Activated CD4-positive, alpha-beta T cell treated with anti-CD3 and anti-CD28 coated beads, Interleukin-2, amount 50 U/mL, for 48 hours (primary cell): ENCODE data around the gene TFB1M.
A peak's percentile ranks its signal among the peaks of the same experiment; 100 is the strongest.
"Not testable (repeated sequence)": the region's sequence is repeated elsewhere in the genome, so short reads cannot be mapped to it uniquely, and the experiment has no call there.

ENCODE experiments used
- DNase-seq, 2 experiments: peaks; one replicate each; pipeline ENCODE4 v3.0.0-alpha.2; 2020

The TFB1M gene

DNA sequence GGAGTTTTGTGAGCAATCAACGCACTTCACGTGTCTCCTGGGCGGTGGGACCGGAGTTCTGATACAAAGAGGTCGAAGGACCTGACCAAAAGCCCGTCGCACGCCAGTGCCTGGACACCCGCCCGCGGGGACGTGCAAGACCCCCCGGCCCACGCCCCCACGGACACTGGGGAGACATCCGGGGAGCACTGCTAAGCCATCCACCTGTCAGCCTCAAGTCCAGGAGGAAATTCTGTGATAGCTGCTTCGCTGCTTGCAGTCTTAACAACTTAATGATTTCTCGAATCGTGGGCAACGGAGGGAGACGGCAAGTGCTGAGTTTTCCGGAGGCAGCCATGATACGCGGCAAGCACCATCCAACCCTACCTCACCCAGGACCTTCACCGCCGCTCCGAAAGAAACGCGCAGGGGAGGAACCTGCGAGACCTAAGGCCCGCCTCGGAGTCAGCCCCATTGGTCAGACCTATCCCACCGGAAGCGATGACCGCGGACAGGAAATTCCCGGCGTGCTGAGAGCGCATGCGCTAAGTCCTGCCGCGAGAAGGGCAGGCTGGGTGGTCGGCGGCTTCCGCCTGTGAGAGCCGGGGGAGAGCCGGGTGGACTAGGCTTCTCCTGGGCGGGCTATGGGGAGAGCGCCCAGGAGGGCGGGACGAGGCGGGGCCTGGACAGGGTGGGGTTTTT lies at the start of gene TFB1M:
TFB1M (minus strand) TSS at position 393 of the 681 bp plus-strand sequence; CDS start at position 337, 56 bp downstream.
- DNase-seq: peak; percentile 98

DNA sequence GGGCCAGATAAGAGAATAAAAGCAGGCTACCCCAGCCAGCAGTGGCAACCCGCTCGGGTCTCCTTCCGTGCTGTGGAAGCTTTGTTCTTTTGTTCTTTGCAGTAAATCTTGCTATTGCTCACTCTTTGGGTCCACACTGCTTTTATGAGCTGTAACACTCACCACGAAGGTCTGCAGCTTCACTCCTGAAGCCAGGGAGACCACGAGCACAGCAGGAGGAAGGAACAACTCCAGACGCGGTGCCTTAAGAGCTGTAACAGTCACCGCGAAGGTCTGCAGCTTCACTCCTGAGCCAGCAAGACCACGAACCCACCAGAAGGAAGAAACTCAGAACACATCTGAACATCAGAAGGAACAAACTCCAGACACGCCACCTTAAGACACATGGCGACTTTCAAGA lies 49.7 kb upstream of the TFB1M start:
- DNase-seq: not testable (repeated sequence)

DNA sequence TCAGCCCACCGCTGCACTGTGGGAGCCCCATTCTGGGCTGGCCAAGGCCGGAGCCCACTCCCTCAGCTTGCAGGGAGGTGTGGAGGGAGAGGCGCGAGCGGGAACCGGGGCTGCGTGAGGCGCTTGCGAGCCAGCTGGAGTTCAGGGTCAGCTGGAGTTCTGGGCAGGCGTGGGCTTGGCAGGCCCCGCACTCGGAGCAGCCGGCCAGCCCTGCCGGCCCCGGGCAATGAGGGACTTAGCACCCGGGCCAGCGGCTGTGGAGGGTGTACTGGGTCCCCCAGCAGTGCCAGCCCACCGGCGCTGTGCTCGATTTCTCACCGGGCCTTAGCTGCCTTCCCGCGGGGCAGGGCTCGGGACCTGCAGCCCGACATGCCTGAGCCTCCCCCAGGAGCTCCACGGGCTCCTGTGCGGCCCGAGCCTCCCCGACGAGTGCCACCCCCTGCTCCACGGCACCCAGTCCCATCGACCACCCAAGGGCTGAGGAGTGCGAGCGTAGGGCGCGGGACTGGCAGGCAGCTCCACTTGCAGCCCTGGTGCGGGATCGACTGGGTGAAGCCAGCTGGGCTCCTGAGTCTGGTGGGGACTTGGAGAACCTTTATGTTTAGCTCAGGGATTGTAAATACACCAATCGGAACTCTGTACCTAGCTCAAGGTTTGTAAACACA lies 48.8 kb upstream of the TFB1M start:
- DNase-seq: not testable (repeated sequence)

DNA sequence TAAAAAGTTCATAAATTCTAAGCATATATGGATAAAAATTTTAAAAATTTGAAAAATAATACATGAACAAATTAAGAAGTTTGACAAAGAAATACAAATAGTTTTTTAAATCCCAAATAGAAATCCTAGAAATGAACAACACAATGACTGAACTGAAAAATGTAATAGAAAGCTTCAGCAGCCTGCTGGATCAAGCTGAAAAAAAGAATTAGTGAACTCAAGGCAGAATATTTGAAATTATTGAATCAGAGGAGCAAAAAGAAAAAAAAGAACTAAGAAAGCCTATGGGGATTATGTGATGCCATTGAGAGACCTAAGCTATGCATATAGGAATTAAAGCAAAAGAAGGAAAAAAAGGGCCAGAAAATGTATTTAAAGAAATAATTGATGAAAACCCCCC lies 39.9 kb upstream of the TFB1M start:
- DNase-seq: no peak

DNA sequence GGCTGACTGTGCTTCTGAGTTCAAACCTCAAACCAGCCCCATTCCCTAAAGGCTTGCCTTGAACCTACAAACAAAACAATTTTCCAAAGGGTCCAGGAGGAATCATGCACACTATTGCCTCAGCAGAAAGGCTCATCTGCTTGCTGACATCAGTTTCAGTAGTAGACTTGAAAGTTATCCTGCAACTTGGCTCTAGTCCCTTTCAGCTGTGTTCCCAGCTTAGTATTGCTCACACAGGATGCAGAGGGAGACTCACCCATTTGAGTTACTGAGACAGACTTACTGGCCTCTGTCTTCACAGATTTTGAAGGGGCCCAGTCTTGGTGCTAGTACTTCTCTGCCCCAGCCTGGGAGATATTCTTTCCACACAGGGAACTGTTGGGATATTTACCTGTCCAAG lies 38.5 kb upstream of the TFB1M start:
- no peak for DNase-seq

DNA sequence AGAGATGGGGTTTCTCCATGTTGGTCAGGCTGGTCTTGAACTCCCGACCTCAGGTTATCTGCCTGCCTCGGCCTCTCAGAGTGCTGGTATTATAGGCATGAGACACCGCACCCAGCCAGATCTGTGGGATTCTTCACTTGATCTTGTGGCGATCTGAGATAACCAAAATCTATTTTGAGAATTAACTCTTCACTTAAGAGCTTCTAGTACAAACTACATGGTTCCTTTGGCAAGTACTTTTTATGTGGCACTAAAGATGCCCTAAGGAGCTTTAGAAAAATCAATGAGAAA lies 37.8 kb upstream of the TFB1M start:
- no peak for DNase-seq

DNA sequence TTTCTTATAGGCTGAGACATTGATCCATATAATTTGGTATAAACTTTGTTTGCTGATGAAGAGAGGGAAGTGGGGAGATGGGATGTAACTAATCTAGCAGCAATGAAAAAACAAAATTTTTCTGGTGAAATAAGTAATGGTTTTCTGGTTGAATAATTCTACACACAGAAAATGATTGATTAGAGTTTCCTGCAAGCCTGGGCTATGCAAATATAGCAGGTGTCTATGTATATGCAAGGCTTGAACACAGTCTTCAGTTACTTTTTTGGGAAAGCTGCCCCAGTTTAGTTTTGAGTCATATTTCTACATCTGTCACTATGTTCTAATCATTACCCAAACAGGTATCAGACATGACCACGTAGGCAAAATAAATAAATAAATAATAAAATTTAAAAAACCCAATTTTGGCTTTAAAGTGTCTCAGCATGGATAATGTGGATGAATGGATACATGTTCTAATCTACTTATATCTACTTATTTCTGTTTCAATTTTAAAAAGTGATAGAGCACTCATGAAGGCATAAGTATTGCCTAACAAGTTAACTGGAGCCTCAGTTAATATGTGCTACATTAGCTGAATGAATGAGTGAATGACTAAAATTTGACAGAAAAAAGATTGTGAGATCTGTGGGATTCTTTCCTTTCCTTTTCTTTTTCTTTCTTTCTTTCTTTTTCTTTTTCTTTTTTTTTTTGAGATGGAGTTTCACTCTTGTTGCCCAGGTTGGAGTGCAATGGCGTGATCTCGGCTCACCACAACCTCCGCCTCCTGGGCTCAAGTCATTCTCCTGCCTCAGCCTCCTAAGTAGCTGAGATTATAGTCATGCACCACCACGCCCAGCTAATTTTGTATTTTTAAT lies 37.2 kb upstream of the TFB1M start:
- no peak for DNase-seq

DNA sequence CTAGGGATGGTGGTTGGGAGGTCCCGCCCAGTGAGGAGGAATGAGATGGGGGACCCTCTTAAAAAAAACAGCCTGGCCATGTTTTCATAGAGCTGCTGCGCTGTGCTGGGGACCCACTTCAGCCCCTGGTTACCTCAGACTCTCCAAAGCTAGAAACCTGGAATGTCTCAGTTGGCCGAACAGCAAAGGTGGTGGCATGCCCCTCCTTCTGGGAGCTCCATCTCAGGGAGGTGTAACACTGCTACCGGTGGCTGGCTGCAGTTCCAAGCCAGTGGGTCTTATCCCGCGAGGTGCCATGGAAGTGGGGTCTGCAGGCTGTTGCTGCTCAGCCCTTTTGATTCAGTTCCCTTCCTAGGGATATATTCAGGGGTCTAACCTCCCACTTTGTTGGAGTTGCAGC lies 35.7 kb upstream of the TFB1M start:
- no peak for DNase-seq

DNA sequence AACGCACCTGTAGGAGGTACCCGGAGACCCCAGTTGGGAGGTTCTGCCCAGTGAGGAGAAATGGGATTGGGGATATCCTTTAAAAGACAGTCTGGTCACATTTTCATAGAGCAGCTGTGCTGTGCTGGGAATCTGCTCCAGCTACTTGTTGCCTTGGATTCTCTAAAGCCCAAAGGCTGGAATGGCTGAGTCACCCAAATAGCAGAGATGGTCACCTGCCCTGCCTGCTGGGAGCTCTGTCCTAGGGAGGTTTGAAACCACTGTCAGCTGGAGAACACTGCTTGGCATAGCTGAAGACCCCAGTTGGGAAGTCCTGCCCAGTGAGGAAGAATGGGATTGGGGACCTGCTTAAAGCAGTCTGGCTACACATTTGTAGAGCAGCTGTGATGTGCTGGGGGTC lies 34.8 kb upstream of the TFB1M start:
- DNase-seq: no peak

DNA sequence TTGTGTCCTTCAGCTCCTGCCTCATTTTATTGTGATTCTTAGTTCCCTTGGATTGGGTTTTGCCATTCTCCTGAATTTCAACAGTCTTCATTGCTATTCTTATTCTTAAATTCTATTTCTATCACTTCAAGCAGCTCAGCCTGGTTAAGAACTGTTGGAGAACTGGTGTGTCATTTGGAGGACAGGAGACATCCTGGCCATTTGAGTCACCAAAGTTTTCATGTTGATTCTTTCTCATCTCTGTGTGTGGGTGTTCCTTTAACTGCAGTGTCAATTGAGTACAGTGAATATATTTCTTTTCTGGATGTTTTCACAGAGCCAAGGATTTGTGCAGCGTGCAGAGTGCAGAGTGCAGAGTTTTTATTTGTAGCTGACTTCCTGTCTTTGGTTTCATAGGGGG lies 33.5 kb upstream of the TFB1M start:
- no peak for DNase-seq

DNA sequence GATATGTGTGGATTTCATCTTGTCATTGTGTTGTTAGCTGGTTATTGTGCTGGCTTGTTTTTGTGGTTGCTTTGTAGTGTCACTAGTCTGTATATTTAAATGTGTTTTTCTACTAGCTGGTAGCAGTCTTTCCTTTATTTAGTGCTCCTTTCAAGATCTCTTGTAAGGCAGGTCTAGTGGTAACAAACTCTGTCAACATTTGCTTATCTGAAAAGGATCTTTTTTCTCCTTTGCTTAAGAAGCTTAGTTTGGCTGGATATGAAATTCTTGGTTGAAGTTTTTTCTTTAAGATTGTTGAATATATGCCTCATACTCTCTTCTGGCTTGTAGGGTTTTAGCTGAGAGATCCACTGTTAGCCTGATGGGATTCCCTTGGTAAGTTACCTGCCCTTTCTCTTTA lies 32.7 kb upstream of the TFB1M start:
- DNase-seq: no peak

DNA sequence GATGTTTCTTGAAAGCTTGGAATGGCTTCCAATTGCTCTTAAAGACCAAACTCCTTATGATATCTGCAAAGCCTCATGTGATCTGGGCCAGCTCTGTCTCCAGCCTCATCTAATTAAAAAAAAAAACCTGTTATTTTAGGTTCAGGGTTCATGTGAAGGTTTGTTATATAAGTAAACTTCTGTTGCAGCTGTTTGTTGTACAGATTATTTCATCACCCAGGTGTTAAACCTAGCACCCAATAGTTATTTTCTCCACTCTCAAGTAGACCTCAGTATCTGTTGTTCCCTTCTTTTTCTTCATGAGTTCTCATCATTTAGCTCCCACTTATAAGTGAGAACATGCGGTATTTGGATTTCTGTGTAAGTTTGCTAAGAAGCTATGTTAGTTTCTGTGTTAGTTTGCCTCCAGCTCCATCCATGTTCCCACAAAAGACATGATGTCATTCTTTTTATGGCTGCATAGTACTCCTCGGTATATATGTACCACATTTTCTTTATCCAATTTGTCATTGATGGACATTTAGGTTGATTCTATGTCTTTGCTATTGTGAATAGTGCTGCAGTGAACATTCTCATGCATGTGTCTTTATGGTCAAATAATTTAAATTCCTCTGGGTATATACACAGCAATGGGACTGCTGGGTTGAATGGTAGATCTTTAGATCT lies 30.2 kb upstream of the TFB1M start:
- DNase-seq: no peak

DNA sequence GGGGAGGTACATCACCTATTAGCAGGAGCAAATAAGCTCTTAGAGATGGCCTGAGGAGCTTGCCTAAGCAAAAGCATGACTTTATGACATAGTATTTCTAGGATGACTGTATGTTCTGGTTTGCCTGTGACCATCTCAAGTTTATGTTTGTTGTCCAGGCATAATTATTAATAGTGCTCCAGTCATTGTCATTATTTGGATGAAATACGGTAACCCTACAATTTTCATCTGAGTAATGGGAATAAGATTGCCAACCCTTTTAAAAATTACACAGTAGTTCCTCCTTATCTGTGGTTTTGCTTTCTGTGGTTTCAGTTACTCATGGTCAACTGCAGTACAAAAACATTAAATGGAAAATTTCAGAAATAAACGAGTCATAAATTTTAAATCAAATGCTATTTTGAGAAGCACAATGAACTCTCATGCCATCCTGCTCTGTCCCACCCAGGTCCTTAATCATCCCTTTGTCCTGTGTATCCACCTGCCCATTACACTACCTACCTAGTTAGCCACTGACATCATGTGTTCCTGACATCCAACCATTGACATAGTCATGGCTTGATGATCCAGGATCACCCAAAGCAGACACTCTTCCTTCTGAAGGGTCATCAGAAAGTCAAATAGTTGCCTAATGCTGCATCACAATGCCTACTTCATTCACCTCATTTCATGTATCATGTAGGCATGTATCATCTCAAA lies 27.0 kb upstream of the TFB1M start:
- DNase-seq: no peak

DNA sequence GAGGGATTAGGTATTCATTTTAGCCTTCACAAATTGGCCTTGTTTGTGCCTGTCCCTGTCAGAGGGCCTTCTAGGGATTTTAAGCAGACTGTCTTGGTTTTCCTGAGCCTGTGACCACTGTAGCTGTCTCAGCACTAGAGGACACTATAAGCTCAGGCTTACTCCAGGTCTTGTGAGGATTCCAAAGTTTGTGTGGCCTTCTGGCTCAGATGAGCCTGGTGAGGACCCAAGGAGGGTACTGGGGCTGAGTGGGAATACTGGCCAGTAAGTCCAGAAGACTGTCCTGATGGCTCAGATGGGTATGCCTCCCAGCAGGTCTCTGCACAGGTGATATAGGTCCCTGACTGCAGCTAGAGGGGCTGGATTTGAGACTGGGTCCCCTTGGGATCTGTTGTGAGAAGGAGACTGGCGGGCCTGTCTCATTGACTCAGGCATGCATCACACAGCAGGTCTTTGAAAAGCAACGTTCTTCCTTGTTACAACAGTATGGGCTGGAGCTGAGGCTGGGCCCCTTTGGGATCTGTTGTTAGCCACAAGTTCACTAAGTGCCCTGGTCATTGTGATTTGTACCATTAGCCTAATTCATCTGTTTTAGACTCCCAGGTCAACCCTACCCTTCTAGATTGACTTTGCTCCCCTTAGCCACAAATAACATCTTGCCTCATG lies 26.3 kb upstream of the TFB1M start:
- no peak for DNase-seq

DNA sequence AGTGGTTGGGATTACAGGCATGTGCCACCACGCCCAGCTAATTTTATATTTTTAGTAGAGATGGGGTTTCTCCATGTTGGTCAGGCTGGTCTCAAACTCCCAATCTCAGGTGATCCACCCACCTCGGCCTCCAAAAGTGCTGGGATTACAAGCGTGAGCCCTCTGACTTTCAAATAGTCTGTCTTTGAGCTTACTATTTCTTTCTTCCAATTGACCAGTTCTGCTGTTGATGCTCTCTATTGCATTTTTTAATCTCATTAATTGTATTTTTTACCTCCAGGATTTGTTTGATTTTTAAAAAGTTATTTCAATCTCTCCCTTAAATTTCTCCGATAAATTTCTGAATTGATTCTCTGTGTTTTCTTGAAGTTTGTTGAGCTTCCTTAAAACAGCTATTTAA lies 25.6 kb upstream of the TFB1M start:
- DNase-seq: not testable (repeated sequence)

DNA sequence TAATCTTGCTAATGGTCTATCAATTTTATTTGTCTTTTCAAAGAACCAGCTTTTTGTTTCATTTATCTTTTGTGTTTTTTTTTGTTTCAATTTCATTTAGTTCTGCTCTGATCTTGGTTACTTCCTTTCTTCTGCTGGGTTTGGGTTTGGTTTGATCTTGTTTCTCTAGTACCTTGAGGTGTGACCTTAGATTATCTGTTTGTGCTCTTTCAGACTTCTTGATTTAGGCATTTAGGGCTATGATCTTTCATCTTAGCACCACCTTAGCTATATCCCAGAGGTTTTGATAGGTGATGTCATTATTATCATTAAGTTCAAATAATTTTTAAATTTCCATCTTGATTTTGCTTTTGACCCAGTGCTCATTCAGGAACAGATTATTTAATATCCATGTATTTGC lies 24.0 kb upstream of the TFB1M start:
- not testable (repeated sequence) for DNase-seq

DNA sequence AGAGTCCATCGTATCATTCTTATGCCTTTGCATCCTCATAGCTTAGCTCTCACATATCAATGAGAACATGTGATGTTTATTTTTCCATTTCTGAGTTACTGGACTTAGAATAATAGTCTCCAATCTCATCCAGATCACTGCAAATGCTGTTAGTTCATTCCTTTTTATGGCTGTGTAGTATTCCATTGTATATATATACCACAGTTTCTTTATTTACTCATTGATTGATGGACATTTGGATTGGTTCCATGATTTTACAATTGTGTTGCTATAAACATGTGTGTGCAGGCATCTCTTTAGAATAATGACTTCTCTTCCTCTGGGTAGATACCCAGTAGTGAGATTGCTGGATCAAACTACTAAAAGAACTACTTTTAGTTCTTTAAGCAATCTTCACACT lies 21.0 kb upstream of the TFB1M start:
- DNase-seq: no peak

DNA sequence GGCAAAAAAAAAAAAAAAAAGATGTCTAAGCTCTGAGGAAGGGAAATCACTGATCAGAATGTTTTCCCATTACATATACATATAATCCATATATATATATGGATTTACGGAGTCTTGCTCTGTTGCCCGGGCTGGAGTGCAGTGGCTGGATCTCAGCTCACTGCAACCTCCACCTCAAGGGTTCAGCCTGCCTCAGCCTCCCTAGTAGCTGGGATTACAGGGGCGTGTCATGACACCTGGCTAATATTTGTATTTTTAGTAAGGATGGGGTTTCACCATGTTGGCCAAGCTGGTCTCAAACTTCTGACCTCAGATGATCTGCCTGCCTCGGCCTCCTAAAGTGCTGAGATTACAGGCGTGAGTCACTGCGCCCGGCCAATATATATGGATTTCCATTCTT lies 19.8 kb upstream of the TFB1M start:
- not testable (repeated sequence) for DNase-seq

DNA sequence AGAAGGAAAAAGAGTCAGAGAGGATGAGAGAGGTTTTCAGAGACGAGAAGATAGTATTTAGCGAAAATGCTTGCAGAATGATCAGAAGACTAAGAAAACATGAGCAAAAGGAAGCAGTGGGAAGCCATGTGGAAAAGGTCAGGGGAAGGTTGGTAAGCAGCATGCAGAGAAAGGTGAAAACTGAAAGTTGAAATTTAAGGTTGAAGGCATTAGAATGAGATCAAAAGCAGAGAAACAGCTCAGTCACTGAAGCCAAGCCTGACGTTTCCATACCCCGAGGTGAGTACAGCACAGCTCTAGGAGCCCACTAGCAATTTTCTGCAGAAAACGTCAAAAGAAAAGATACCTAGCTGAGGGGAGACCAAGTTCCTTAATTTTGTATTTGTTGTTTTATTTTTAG lies 19.1 kb upstream of the TFB1M start:
- no peak for DNase-seq

DNA sequence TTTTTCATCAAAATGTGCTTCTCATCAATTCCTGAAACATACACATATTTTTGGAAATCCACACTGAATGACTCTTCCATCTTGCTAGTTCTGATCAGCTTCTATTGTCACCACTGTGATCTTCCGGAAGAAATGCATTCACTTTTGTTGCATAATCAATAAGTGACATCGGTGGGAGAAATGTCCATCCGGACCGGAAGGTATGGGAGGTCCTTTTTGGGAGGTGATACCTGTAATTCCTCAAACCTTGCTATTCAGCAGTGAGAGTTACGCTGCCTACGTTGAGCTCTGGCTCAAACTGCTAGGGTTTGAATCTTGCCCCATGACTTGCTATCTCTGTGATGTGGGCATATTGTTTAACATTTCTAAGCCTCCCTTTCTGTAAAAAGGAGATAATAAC lies 16.6 kb upstream of the TFB1M start:
- DNase-seq: no peak

DNA sequence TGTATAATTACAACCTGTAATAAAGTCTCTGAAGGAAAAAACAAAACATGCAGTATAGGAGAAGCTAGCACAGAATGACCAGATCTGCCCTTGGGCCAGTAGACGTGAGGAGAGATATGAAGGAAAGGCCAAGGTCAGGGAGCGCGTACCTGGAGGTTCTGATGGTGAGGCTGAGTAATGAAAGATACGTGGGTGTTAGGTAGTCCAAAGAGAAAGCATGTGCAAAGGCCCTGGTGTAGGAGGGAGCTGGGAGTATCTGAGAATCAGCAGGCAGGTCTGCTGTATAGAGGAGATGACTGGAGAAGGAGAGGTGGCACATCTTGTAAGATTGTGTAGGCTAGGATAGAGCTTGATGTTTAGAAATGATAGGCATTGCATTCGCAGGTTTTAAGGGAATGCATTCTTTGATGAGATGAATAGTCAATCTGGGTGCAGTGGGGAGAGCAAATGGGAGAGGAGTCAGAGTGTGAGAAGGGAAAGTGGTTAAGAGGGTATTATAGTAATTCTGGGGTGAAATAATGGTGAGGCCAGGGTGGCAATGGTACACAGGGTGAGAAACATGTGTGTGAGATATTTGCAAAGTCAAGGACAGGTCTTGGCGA lies 15.9 kb upstream of the TFB1M start:
- DNase-seq: no peak
